ENCODE measurements around the gene ZNF439.
"Not testable (repeated sequence)": the region's sequence is repeated elsewhere in the genome, so short reads cannot be mapped to it uniquely, and the experiment has no call there.

- TF ChIP-seq CTCF (IDR thresholded peaks at IDR 0.05; ENCODE audit: low read length); EZH2 (IDR thresholded peaks at IDR 0.05; ENCODE audit: borderline replicate concordance, low read length): not testable (repeated sequence)
These were observed 911 bp upstream of the ZNF439 start for GRCh38 chr19:11847615-11848014.
